DLD1 (cell line): ENCODE results near the gene MGP.

ENCODE experiments used
- in situ Hi-C: cut with HindIII; loops from 2 replicates; pipeline ENCODE4 v1.10.0; 2017; ENCODE audit warnings: low sequenced_read_pairs

Gene MGP

GRCh38 chr12:14833336-14833735, 52.3 kb downstream of the MGP start:
- in situ Hi-C loops: loop anchor here (10.0 kb wide), 1 partner anchor 99 kb away; no protein-coding TSS in a partner anchor
